B cell (primary cell): ENCODE results near the gene VCL. TPM values are rescaled to one million over a fixed set of nuclear protein-coding genes. Genes with fewer than 3 reads are reported as not detected.
A peak's percentile ranks its signal among the peaks of the same experiment; 100 is the strongest.
"Not testable (repeated sequence)": the region's sequence is repeated elsewhere in the genome, so short reads cannot be mapped to it uniquely, and the experiment has no call there.

Source experiments
- ATAC-seq: fragments of 200-7000 bp; cut with Tn5 transposase; one replicate; pipeline ENCODE4 v1.10.0; 2021; ENCODE audit warnings: low read depth, mild to moderate bottlenecking, moderate number of reproducible peaks, moderate library complexity
- CTCF ChIA-PET: fragments of 350-600 bp; sonication (Branson Sonifier 250); formaldehyde crosslinking; loops from one replicate; lab custom pipeline; 2021; ENCODE audit warnings: antibody characterized with exemption, inconsistent platforms; lab: Charles Lee
- POLR2A ChIA-PET: fragments of 350-600 bp; sonication (Branson Sonifier 250); formaldehyde crosslinking; loops from one replicate; lab custom pipeline; 2021; ENCODE audit warnings: antibody characterized with exemption; lab: Charles Lee
- DNase-seq: peaks from one replicate; pipeline ENCODE4 v3.0.0; 2013
- H2AFZ ChIP-seq: 2 replicates; pipeline ENCODE4 v1.6.1; 2012; ENCODE audit warnings: mild to moderate bottlenecking, low read depth, low read length; ENCODE audit not compliant: insufficient read depth, poor library complexity, severe bottlenecking
- H3K27ac ChIP-seq, 2 donors: 1 replicate in 1 of 2; 2 replicates in 1 of 2; pipeline ENCODE4 v1.5.1; 2012 to 2013; ENCODE audit warnings: low read length in 2 of 2, mild to moderate bottlenecking in 2 of 2, moderate library complexity in 1 of 2
- H3K27me3 ChIP-seq, 4 experiments: fragments of 200-600 bp in 1 of 4; sonication (generic) in 1 of 4; replicated peaks in 1 of 4; 1 replicate in 2 of 4; 2 replicates in 2 of 4; pipeline versions ENCODE4 v1.6.1 to v1.7.0; 2013 to 2016; ENCODE audit warnings: low read length in 3 of 4, mild to moderate bottlenecking in 2 of 4, mixed read lengths in 1 of 4, moderate library complexity in 1 of 4; ENCODE audit not compliant: insufficient read depth in 4 of 4, control insufficient read depth in 3 of 4; ENCODE audit errors: control extremely low read depth in 1 of 4
- H3K36me3 ChIP-seq, 2 experiments: replicated peaks in 1 of 2; 1 replicate in 1 of 2; 2 replicates in 1 of 2; pipeline versions ENCODE4 v1.6.1 to v1.7.1; 2013; ENCODE audit warnings: low read length in 1 of 2; ENCODE audit not compliant: insufficient read depth in 2 of 2, control insufficient read depth in 1 of 2; ENCODE audit errors: control extremely low read depth in 1 of 2, extremely low read depth in 1 of 2
- H3K4me1 ChIP-seq, 2 donors: fragments of 200-600 bp in 1 of 2; sonication (generic) in 1 of 2; 1 replicate in 1 of 2; 2 replicates in 1 of 2; pipeline versions ENCODE4 v1.5.1 to v1.6.1; 2013 to 2017; ENCODE audit warnings: low read length in 2 of 2; ENCODE audit not compliant: control insufficient read depth in 2 of 2, insufficient read depth in 2 of 2
- H3K4me2 ChIP-seq: replicated peaks from 2 replicates; pipeline ENCODE3; 2012; ENCODE audit warnings: mild to moderate bottlenecking, low read depth, low read length; ENCODE audit not compliant: poor library complexity, severe bottlenecking
- H3K4me3 ChIP-seq, 5 experiments: fragments of 200-600 bp in 1 of 5; sonication (generic) in 1 of 5; 1 replicate in 3 of 5; 2 replicates in 2 of 5; pipeline versions ENCODE4 v1.5.1 to v1.7.0; 2011 to 2016; ENCODE audit warnings: low read length in 4 of 5, mild to moderate bottlenecking in 4 of 5, low read depth in 2 of 5, control low read depth in 1 of 5, moderate library complexity in 1 of 5; ENCODE audit not compliant: insufficient read depth in 1 of 5; ENCODE audit errors: control extremely low read depth in 1 of 5, extremely low read depth in 1 of 5
- H3K79me2 ChIP-seq: fragments of 200-600 bp; sonication (generic); one replicate; pipeline ENCODE4 v1.6.0; 2016; ENCODE audit warnings: low read length; ENCODE audit not compliant: control insufficient read depth, insufficient read depth
- H3K9ac ChIP-seq: fragments of 200-600 bp; sonication (generic); 2 replicates; pipeline ENCODE4 v1.6.1; 2017; ENCODE audit warnings: mild to moderate bottlenecking, low read length, moderate library complexity
- H3K9me3 ChIP-seq, 3 donors: one replicate each; pipeline versions ENCODE4 v1.6.1 to v1.7.1; 2013; ENCODE audit warnings: low read length in 2 of 3; ENCODE audit not compliant: control insufficient read depth in 2 of 3, insufficient read depth in 1 of 3; ENCODE audit errors: control extremely low read depth in 1 of 3
- H4K20me1 ChIP-seq: 2 replicates; pipeline ENCODE4 v1.6.0; 2012; ENCODE audit warnings: mild to moderate bottlenecking, low read length; ENCODE audit not compliant: insufficient read depth, control insufficient read depth, poor library complexity, severe bottlenecking
- H3K27ac Mint-ChIP-seq: one replicate; pipeline ENCODE4 v1.8.0; 2021; ENCODE audit warnings: mixed read lengths
- H3K27me3 Mint-ChIP-seq: one replicate; pipeline ENCODE4 v1.8.0; 2021; ENCODE audit warnings: mixed read lengths
- H3K4me1 Mint-ChIP-seq: one replicate; pipeline ENCODE4 v1.8.0; 2021; ENCODE audit warnings: mixed read lengths
- H3K4me3 Mint-ChIP-seq: one replicate; pipeline ENCODE4 v1.8.0; 2021; ENCODE audit warnings: mixed read lengths
- H3K9me3 Mint-ChIP-seq: one replicate; pipeline ENCODE4 v1.8.0; 2022; ENCODE audit warnings: mixed read lengths; ENCODE audit not compliant: insufficient read depth
- EZH2 ChIP-seq: IDR thresholded peaks from 2 replicates; pipeline ENCODE4 v1.6.1; 2012; ENCODE audit warnings: borderline replicate concordance, low read depth, mild to moderate bottlenecking, moderate library complexity, low read length; ENCODE audit not compliant: insufficient read depth, poor library complexity, severe bottlenecking
- WGBS: methylation state at CpG from one replicate; pipeline ENCODE4 v1.1.5; 2013; ENCODE audit warnings: missing lambda C conversion rate; ENCODE audit not compliant: insufficient coverage; 5-methylcytosine and 5-hydroxymethylcytosine counted together
- intact Hi-C: fragments of 100-400 bp; cut with micrococcal nuclease; formaldehyde crosslinking; loops from one replicate; pipeline ENCODE4 v1.10.0; 2022
- polyA plus RNA-seq: library from polyadenylated mRNA; depleted of rRNA; stranded (reverse); fragments of >200 nt; gene quantifications from 2 replicates; pipeline ENCODE4 v1.2.3, GENCODE V29; 2012
- total RNA-seq, 2 donors: library from RNA; stranded (reverse); fragments of 120-200 nt in 1 of 2; gene quantifications; 1 replicate in 1 of 2; 2 replicates in 1 of 2; pipeline versions ENCODE4 v1.2.3 to v1.2.4, GENCODE V29; 2013 to 2022
- TF ChIP-seq, protein P1 (sequence below): fragments of 200-600 bp; IDR thresholded peaks from one replicate; pipeline ENCODE4 v1.8.0; 2022; ENCODE audit warnings: antibody characterized with exemption, mild to moderate bottlenecking

VCL gene
- total and polyA plus RNA-seq, 2 donors (not counting 1 experiment from before 2014, with no cell fraction given) = 13.1 to 29.8 TPM

- Histone ChIP-seq H3K4me1 (peaks cover 33 to 38% of the 10 kb centered on the region in 2 donors), H3K9ac (no peak overlapping the region), H3K27ac (no peak overlapping the region), H3K79me2 (no peaks in the 10 kb centered on the region), H3K27me3 (no peaks in the 10 kb centered on the region), H3K36me3 (no peaks in the 10 kb centered on the region), H3K4me3 (no peak overlapping the region), H3K4me2 (no peak overlapping the region), H4K20me1 (no peaks in the 10 kb centered on the region), H3K9me3 (peaks cover 0 to 5% (median 0%) of the 10 kb centered on the region in 3 donors), H2AFZ (no peak overlapping the region)
- Mint-ChIP-seq H3K9me3 (no peaks in the 10 kb centered on the region), H3K27ac (peak overlapping the region; percentile 65), H3K27me3 (no peaks in the 10 kb centered on the region), H3K4me1 (peaks cover 30% of the 10 kb centered on the region), H3K4me3 (no peak overlapping the region)
- 100% methylated on average over 2 of the region's 2 CpGs for WGBS
- ATAC-seq (no peak), DNase-seq (no peak)
- ChIA-PET POLR2A (no interaction called here), CTCF (interaction anchor here (0.7 to 1.2 kb wide), 3 partner anchors 22 to 868 kb away, joined by 3 read pairs; no protein-coding TSS in a partner anchor)
- TF ChIP-seq, protein P1, sequence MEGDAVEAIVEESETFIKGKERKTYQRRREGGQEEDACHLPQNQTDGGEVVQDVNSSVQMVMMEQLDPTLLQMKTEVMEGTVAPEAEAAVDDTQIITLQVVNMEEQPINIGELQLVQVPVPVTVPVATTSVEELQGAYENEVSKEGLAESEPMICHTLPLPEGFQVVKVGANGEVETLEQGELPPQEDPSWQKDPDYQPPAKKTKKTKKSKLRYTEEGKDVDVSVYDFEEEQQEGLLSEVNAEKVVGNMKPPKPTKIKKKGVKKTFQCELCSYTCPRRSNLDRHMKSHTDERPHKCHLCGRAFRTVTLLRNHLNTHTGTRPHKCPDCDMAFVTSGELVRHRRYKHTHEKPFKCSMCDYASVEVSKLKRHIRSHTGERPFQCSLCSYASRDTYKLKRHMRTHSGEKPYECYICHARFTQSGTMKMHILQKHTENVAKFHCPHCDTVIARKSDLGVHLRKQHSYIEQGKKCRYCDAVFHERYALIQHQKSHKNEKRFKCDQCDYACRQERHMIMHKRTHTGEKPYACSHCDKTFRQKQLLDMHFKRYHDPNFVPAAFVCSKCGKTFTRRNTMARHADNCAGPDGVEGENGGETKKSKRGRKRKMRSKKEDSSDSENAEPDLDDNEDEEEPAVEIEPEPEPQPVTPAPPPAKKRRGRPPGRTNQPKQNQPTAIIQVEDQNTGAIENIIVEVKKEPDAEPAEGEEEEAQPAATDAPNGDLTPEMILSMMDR = no peak
- no peak for TF ChIP-seq EZH2
- intact Hi-C loops = no loop called here
Observed at GRCh38 chr10:73962386-73962785, 35.5 kb upstream of the VCL start.

DNA sequence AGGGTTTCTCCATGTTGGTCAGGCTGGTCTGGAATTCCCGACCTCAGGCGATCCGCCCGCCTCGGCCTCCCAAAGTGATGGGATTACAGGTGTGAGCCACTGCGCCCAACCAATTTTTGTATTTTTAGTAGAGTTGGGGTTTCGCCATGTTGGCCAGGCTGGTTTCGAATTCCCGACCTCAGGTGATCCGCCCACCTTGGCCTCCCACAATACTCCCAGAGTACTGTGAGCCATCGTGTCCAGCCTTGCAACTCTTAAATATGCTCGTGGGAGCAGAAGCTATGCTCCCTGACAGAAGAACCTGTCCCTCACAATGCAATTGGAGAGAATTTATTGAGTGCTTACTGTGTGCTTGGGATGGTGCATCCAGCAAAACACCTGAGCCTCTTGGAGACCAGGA lies 34.4 kb upstream of the VCL start:
- H3K4me3 ChIP-seq, DNase-seq, H3K9ac ChIP-seq, H3K27me3 ChIP-seq, H3K9me3 ChIP-seq, H3K27ac Mint-ChIP-seq, H3K79me2 ChIP-seq, H3K36me3 ChIP-seq, H3K9me3 Mint-ChIP-seq, H3K27me3 Mint-ChIP-seq, H2AFZ ChIP-seq, H3K4me2 ChIP-seq, H3K27ac ChIP-seq, POLR2A ChIA-PET, H3K4me3 Mint-ChIP-seq, ATAC-seq, H4K20me1 ChIP-seq, intact Hi-C loops: not testable (repeated sequence)
- peaks cover 26% of the 10 kb centered on the region for H3K4me1 Mint-ChIP-seq
- CTCF ChIA-PET = interaction anchor here (0.5 to 1.0 kb wide), 3 partner anchors 23 to 1038 kb away, joined by 3 to 4 read pairs (median 3); no protein-coding TSS in a partner anchor
- peaks cover 23 to 26% of the 10 kb centered on the region in 2 donors for H3K4me1 ChIP-seq
- WGBS = 94% methylated on average over 5 of the region's 12 CpGs
